ENCODE measurements around the gene HLA-DPA1. TPM values are rescaled to one million over a fixed set of nuclear protein-coding genes. Genes with fewer than 3 reads are reported as not detected.

Gene HLA-DPA1
- total and polyA plus RNA-seq, 10 of the 15 experiments (the other 5 are each of a cell fraction or from before 2014, with no cell fraction given): 508 to 1,640 (median 829) TPM

DNA sequence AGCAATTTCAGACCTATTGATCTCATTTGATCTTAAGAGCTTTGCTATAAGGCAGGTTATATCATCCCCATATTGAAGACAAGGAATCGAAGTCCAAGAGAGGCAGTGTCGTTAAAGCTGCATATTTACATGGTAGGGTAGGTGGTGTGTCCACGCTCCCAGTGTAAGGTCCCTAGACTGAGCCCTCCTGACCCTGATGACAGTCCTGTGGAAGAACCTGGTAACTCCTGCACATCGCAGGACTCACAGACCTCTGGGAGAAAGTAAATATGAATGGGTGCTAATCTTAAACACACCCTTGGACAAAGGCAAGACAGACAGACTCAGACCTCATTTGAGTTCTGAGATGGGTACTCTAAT lies 1.7 kb upstream of the HLA-DPA1 start (continued):
- TF ChIP-seq, protein P1, sequence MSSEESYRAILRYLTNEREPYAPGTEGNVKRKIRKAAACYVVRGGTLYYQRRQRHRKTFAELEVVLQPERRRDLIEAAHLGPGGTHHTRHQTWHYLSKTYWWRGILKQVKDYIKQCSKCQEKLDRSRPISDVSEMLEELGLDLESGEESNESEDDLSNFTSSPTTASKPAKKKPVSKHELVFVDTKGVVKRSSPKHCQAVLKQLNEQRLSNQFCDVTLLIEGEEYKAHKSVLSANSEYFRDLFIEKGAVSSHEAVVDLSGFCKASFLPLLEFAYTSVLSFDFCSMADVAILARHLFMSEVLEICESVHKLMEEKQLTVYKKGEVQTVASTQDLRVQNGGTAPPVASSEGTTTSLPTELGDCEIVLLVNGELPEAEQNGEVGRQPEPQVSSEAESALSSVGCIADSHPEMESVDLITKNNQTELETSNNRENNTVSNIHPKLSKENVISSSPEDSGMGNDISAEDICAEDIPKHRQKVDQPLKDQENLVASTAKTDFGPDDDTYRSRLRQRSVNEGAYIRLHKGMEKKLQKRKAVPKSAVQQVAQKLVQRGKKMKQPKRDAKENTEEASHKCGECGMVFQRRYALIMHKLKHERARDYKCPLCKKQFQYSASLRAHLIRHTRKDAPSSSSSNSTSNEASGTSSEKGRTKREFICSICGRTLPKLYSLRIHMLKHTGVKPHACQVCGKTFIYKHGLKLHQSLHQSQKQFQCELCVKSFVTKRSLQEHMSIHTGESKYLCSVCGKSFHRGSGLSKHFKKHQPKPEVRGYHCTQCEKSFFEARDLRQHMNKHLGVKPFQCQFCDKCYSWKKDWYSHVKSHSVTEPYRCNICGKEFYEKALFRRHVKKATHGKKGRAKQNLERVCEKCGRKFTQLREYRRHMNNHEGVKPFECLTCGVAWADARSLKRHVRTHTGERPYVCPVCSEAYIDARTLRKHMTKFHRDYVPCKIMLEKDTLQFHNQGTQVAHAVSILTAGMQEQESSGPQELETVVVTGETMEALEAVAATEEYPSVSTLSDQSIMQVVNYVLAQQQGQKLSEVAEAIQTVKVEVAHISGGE (CRISPR knock-in tag; IDR thresholded peaks at IDR 0.05): no peak

GRCh38 chr6:33072508-33073100 lies 845 bp downstream of the HLA-DPA1 start:
- 1% methylated on average over 7 of the region's 7 CpGs for WGBS (ENCODE audit: insufficient coverage, insufficient replicate concordance, low lambda C conversion rate, missing lambda C conversion rate)
- Histone ChIP-seq H3K4me2 (ENCODE audit: control insufficient read depth, insufficient read depth) (peak overlapping the region; percentile 95), H3K36me3 (ENCODE audit: control insufficient read depth in 2 of 2, insufficient read depth in 2 of 2, low read length in 1 of 2) (peaks cover 11% of the 10 kb centered on the region in 2 experiments), H3K4me1 (ENCODE audit: control insufficient read depth, insufficient read depth, low read length) (peaks cover 10% of the 10 kb centered on the region; the same call in 1 of the 2 replicates), H3K27ac (ENCODE audit: control insufficient read depth, insufficient read depth) (peak overlapping the region; percentile 99), H3K27me3 (replicated peaks in 1 of 2; ENCODE audit: control insufficient read depth in 2 of 2, insufficient read depth in 2 of 2, low read length in 1 of 2) (no peaks in the 10 kb centered on the region), H3K79me2 (ENCODE audit: control insufficient read depth, insufficient read depth, low read length) (peaks cover 82% of the 10 kb centered on the region), H2AFZ (ENCODE audit: control insufficient read depth, low read depth, low read length) (no peak overlapping the region), H3K4me3 (peak overlapping the region; percentile 94), H3K9me3 (replicated peaks; ENCODE audit: control insufficient read depth, insufficient read depth, low read length) (no peaks in the 10 kb centered on the region; the same call in 2 of the 3 replicates), H3K9ac (ENCODE audit: control insufficient read depth, insufficient read depth, low read length) (peak overlapping the region; percentile 87), H4K20me1 (ENCODE audit: control insufficient read depth, insufficient read depth) (no peaks in the 10 kb centered on the region)
- DNase-seq (ENCODE audit: low read depth, low spot score): no peak
- intact Hi-C loops (cut with micrococcal nuclease; ENCODE audit: unreplicated experiment): no loop called here
- peak; percentile 2 for ATAC-seq
- in situ Hi-C loops (cut with MboI): loop anchor here (25.0 kb wide), 1 partner anchor 1590 kb away; no protein-coding TSS in a partner anchor
- RAD21 ChIA-PET (ENCODE audit: unreplicated experiment): interaction anchor here (0.7 to 7.9 kb wide), 12 partner anchors 8 to 176 kb away, joined by 3 to 172 read pairs (median 8); no protein-coding TSS in a partner anchor
- POLR2A ChIA-PET: interaction anchor here (0.6 to 8.8 kb wide), 26 partner anchors 10 to 877 kb away, joined by 3 to 330 read pairs (median 6); partner anchors contain the start of genes HLA-DMA, HLA-DOA, PSMB8 and PSMB9
- FAIRE-seq: no peak
- CTCF ChIA-PET: interaction anchor here (0.8 to 6.0 kb wide), 15 partner anchors 10 to 120 kb away, joined by 3 to 59 read pairs (median 5); partner anchors contain the start of gene HLA-DMA
- BruUV-seq (replicated peaks): no TSS peak
- SMC1A ChIA-PET (ENCODE audit: uncharacterized antibody, unreplicated experiment): interaction anchor here (0.6 to 8.9 kb wide), 19 partner anchors 9 to 133 kb away, joined by 3 to 176 read pairs (median 4); partner anchors contain the start of gene HLA-DOA
- no peak for TF ChIP-seq MYB (IDR thresholded peaks at IDR 0.05; ENCODE audit: borderline replicate concordance, low read depth, low read length)
- TF ChIP-seq POLR2AphosphoS5 (IDR thresholded peaks at IDR 0.05; ENCODE audit: low read length): peak; percentile 76
- TF ChIP-seq SP1 (IDR thresholded peaks at IDR 0.05; ENCODE audit: low read depth, low read length): no peak
- TF ChIP-seq, protein P2, sequence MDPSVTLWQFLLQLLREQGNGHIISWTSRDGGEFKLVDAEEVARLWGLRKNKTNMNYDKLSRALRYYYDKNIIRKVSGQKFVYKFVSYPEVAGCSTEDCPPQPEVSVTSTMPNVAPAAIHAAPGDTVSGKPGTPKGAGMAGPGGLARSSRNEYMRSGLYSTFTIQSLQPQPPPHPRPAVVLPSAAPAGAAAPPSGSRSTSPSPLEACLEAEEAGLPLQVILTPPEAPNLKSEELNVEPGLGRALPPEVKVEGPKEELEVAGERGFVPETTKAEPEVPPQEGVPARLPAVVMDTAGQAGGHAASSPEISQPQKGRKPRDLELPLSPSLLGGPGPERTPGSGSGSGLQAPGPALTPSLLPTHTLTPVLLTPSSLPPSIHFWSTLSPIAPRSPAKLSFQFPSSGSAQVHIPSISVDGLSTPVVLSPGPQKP (IDR thresholded peaks at IDR 0.05; ENCODE audit: low read depth, low read length): no peak
- no peak for TF ChIP-seq EGR1 (IDR thresholded peaks at IDR 0.05; ENCODE audit: borderline replicate concordance in 1 of 2, low read depth in 2 of 2, low read length in 2 of 2)
- no peak for TF ChIP-seq IKZF2 (IDR thresholded peaks at IDR 0.05)
- TF ChIP-seq SPI1 (IDR thresholded peaks at IDR 0.05; ENCODE audit: borderline replicate concordance, insufficient read depth, low read depth, low read length): peak; percentile 25; the same call in 1 of the 2 replicates
- no peak for TF ChIP-seq TCF3 (IDR thresholded peaks at IDR 0.05; ENCODE audit: borderline replicate concordance, insufficient read depth, low read depth, low read length)
- TF ChIP-seq MTA2 (IDR thresholded peaks at IDR 0.05; ENCODE audit: low read depth): no peak
- no peak for TF ChIP-seq FOXK2 (IDR thresholded peaks at IDR 0.05)
- no peak for TF ChIP-seq ZNF592 (IDR thresholded peaks at IDR 0.05)
- no peak for TF ChIP-seq CBFB (IDR thresholded peaks at IDR 0.05; ENCODE audit: low read depth)

All from GM12878 (cell line).